Measurements from ENCODE around the gene ABCF1.

ABCF1 gene

DNA sequence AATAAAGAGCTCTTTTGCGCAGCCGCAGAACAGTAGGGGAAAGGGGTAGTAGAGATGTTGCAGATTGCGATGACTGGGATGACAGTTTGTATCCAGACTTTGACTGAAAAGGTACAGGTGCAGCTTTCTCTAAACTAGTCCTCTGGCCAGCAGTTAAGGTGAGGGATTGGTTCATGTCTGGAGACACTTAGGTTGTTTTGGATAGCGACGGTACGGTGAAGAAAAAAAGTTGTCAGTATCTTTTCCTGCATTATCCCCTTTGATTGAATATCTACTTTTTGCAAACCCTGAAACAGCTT, 13.6 kb upstream of the ABCF1 start:
- DNase-seq (ENCODE audit: low read depth), result no peak

GRCh38 chr6:30560930-30561329, 10.3 kb upstream of the ABCF1 start:
- no peak for DNase-seq (ENCODE audit: low read depth)

GRCh38 chr6:30562470-30563425, 8.5 kb upstream of the ABCF1 start:
- DNase-seq (ENCODE audit: low read depth), result no peak

DNA sequence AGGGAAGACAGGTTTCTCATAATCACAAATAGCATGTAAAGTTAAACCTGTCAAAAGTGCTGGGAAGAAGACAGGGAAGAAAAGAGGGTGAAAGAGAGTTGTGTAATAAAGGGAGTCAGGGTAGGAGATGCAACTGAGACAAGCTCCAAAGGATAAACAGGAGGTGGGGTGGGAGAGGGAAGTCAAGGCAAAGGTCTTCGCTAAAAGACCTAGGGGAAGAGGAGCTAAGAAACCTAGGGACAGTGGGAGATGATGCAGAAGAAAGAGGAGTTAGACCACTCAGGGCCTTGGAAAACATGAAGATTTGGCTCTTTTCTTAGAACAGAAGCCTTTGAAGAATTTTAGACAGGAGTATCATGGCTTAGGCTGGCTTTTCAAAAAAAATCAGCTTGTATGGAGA, 7.1 kb upstream of the ABCF1 start:
- DNase-seq (ENCODE audit: low read depth), result no peak

- DNase-seq (ENCODE audit: low read depth), result peak; percentile 56
Observed at GRCh38 chr6:30565772-30566171, 5.5 kb upstream of the ABCF1 start.

DNA sequence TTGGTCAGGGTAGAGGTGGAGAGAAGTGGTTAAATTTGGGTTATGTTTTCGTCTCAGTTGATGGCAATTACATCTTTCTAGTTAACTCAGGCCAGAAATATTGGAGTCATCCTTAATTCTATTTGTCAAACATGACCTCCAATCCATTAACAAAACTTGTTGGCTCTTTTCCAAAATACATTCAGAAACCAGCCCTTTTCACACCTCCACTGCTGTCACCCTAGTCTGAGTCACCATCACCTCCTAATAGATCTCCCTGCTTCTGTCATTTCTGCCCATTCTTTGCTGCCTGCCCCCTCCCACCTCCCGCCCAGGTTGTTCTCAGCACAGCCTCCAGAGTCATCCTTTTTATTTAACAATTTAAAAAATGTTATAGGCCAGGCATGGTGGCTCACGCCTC, 3.0 kb upstream of the ABCF1 start:
- no peak for DNase-seq (ENCODE audit: low read depth)

- DNase-seq (ENCODE audit: low read depth), result no peak
Observed at GRCh38 chr6:30570263-30570662, 979 bp upstream of the ABCF1 start.

DNA sequence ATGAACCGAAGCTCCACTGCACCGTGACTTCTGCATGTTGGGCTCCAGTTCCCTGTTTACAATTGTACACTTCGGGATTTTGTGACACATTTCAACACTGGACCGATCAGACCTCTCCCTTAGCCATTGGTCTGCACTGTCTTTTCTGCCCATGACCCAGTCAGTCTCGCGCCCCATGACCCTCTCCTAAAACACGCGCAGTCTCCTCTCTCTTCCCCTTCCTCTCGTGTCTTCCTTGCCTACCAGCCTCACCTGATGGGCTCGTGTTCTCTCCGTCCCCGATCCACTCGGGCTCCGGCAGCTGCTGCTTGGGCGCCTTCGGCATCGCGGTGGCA, 535 bp upstream of the ABCF1 start:
- DNase-seq (ENCODE audit: low read depth), result no peak

- DNase-seq (ENCODE audit: low read depth), result no peak
Observed at GRCh38 chr6:30571762-30572082, 480 bp downstream of the ABCF1 start.

DNA sequence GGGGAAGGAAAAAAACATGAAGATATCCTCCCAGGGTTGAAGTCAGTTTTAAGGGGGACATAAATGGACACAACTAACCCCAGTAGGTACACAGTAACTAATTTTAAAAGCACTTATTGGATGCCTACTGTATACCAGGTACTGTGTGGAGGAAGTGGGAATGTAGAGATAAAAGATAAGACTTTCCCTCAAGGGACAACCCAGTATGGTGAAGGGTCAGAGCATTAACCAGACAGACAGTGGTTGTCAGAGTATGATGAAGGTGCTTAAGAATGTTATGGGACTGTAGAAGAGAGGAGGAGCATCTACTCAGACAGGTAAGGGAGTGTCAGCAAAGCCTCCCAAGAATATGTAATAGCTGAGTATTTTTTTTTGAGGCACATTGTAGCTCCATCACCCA, 906 bp downstream of the ABCF1 start:
- DNase-seq (ENCODE audit: low read depth), result no peak

DNA sequence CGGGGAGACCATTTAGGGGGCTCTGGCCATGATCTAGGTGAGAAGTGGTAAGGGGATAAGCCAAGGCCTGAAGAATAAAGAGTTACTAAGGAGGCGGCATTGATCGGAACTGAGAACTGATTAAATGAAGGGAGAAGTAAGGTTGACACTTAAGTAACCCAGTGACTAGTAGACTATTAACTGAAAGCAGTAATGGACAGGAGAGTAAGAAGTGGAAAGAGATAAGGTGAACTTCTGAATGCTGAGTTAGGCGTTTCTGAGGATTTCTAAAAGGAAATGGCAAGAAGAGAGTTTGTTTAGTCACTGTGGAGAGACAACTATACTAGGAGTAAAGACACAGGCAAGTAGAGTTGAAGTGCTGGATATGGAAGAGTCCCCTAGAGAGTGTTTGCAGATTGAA, 1.9 kb downstream of the ABCF1 start:
- DNase-seq (ENCODE audit: low read depth), result no peak

GRCh38 chr6:30578051-30578450, 6.8 kb downstream of the ABCF1 start:
- no peak for DNase-seq (ENCODE audit: low read depth)

DNA sequence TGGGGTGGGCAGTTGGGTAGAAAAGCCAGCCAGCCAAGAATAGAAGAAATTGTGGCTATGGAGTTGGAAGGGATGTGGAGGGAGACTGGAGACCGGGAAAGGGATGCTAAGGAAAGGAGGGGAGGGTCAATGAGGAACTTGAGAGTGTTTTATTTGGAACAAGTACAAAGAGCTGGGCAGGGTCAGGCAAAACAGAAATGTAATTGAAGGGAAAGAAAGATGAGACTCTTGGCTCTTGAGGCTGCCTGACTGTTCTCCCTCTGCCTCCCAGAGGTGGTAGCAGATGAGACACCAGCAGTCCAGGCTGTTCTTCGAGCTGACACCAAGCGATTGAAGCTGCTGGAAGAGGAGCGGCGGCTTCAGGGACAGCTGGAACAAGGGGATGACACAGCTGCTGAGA, 12.7 kb downstream of the ABCF1 start:
- no peak for DNase-seq (ENCODE audit: low read depth)

GRCh38 chr6:30589754-30590358, 18.6 kb downstream of the ABCF1 start:
- DNase-seq (ENCODE audit: low read depth), result no peak

DNA sequence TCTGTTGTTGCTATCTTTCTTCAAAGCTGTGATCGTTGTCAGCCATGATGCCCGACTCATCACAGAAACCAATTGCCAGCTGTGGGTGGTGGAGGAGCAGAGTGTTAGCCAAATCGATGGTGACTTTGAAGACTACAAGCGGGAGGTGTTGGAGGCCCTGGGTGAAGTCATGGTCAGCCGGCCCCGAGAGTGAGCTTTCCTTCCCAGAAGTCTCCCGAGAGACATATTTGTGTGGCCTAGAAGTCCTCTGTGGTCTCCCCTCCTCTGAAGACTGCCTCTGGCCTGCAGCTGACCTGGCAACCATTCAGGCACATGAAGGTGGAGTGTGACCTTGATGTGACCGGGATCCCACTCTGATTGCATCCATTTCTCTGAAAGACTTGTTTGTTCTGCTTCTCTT, 19.3 kb downstream of the ABCF1 start:
- no peak for DNase-seq (ENCODE audit: low read depth)

DNA sequence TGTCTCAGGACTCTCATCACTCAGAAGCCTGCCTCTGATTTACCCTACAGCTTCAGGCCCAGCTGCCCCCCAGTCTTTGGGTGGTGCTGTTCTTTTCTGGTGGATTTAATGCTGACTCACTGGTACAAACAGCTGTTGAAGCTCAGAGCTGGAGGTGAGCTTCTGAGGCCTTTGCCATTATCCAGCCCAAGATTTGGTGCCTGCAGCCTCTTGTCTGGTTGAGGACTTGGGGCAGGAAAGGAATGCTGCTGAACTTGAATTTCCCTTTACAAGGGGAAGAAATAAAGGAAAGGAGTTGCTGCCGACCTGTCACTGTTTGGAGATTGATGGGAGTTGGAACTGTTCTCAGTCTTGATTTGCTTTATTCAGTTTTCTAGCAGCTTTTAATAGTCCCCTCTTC, 19.8 kb downstream of the ABCF1 start:
- peak; percentile 73 for DNase-seq (ENCODE audit: low read depth)

GRCh38 chr6:30592287-30592686, 21.0 kb downstream of the ABCF1 start:
- no peak for DNase-seq (ENCODE audit: low read depth)

DNA sequence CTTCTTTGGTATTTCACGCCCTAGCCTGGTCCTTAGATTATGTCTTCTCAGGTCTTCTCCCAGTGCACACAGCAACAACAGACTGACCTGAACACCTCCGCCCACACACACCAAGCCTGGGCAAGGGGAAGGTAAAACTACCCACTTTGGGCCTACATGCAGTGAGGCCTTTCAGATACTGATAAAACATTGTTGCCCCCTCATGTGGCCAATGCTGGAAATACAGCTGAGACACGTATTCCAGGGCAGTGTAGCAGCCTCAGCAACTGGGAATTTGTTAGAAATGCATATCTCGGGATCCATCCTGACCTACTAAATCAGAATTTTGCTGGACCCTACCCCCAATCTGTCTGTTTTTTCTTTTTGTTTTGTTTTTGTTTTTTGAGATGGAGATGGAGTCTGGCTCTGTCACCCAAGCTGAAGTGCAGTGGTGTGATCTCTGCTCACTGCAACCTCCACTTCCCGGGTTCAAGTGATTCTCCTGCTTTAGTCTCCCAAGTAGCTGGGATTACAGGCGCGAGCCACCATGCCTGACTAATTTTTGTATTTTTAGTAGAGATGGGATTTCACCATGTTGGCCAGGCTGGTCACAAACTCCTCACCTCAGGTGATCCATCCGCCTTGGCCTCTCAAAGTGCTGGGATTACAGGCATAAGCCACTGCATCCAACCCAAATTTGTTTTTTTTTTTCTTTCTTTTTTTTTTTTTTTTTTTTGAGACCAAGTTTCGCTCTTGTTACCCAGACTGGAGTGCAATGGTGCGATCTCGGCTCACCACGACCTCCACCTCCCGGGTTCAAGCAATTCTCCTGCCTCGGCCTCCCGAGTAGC, 26.3 kb downstream of the ABCF1 start:
- DNase-seq (ENCODE audit: low read depth), result peak; percentile 78

DNA sequence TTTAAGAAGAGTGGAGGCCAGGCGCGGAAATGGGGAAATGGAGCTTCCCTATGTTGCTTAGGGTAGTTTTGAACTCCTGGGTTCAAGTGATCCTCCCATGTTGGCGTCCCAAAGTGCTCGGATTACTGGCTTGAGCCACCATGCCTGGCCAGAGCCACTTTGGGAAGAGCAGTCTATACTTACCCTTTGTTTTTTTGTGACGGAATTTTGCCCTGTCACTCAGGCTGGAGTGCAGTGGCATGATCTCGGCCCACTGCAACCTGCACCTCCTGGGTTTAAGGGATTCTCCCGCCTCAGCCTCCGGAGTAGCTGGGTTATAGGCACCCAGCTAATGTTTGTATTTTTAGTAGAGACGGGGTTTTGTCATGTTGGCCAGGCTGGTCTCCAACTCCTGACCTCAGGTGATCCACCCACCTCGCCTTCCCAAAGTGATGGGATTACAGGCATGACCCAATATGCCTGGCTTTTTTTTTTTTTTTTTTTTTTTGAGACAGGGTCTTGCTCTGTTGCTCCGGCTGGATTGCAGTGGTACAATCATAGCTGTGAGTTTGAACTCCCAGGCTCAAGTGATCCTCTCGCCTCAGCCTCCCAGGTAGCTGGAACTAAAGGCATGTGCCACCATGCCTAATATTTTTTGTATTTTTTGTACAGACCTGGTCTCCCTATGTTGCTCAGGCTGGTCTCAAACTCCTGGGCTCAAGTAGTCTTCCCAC, 27.8 kb downstream of the ABCF1 start:
- no peak for DNase-seq (ENCODE audit: low read depth)

DNA sequence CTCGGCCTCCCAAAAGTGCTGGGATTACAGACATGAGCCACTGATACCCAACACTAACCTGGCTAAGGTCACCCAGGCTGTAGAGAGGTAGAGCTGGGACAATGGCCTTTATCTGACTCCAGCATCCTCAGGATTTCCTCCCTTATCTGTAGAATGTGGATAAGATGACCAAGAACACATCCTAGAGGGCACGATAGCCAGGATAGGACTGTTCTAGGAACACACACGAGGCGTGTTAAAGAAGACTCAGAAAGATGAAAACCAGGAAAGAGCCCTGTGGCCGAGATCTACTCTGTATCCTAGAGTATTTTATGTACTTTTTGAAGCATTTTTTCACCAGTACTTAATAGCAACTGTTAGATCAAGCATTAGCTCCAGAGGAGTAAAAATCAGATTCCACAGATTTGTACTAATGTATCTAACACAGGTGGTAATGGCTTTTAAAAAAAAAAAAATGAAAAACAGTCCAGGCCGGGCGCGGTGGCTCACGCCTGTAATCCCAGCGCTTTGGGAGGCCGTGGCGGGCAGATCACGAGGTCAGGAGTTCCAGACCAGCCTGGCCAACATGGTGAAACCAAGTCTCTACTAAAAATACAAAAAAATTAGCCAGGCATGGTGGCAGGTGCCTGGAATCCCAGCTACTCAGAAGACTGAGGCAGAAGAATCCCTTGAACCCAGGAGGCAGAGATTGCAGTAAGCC, 28.5 kb downstream of the ABCF1 start:
- DNase-seq (ENCODE audit: low read depth), result no peak

- no peak for DNase-seq (ENCODE audit: low read depth)
Observed at GRCh38 chr6:30600451-30600961, 29.3 kb downstream of the ABCF1 start.

DNA sequence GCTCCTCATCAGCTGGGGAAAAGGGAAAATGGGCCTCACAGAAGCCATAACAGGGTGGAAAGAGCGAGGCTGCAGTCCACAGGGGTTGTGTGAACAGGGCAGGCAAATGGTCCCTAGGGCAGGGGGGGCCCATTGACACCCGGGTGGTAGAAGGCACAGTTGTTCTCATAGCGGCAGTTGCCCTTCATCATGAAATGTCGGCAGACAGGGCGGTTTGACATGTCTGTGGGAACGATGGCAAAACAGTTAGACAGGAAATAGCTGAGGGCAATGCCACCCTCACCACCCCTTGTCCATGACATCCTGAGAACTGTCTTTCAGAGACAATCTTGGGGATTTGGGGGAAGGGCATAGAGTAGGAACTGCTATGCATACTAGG, 30.2 kb downstream of the ABCF1 start:
- no peak for DNase-seq (ENCODE audit: low read depth)
